Panc1 (cell line): ENCODE results near the gene ZCCHC3. TPM values are rescaled to one million over a fixed set of nuclear protein-coding genes. Genes with fewer than 3 reads are reported as not detected.
A peak's percentile ranks its signal among the peaks of the same experiment; 100 is the strongest.

ENCODE experiments used
- ATAC-seq: fragments of 200-7000 bp; cut with Tn5 transposase; 2 replicates; pipeline ENCODE4 v1.9.1; 2020; ENCODE audit warnings: mild to moderate bottlenecking, moderate library complexity
- BruUV-seq: library from RNA; stranded (reverse); fragments of 400-500 nt; replicated peaks from 2 replicates; lab custom pipeline; 2021; lab: Mats Ljungman, UMichigan
- CTCF ChIA-PET: fragments of 300-600 bp; sonication (Branson Sonifier 250); formaldehyde crosslinking; loops from one replicate; lab custom pipeline; 2022; ENCODE audit warnings: antibody characterized with exemption; lab: Charles Lee
- POLR2A ChIA-PET: fragments of 300-600 bp; sonication (Branson Sonifier 250); formaldehyde crosslinking; loops from one replicate; lab custom pipeline; 2022; ENCODE audit warnings: antibody characterized with exemption; lab: Charles Lee
- DNase-seq: peaks from one replicate; pipeline ENCODE4 v3.0.0-alpha.2; 2010; ENCODE audit warnings: low read depth, low spot score
- H3K27ac ChIP-seq: 2 replicates; pipeline ENCODE4 v1.5.1; 2011; ENCODE audit warnings: mild to moderate bottlenecking, low read length, inconsistent platforms
- H3K27me3 ChIP-seq: fragments of 200-500 bp; sonication (Bioruptor generic); 2 replicates; pipeline ENCODE4 v1.6.0; 2014; ENCODE audit warnings: low read length, inconsistent platforms; ENCODE audit not compliant: control insufficient read depth, insufficient read depth
- H3K36me3 ChIP-seq: fragments of 200-500 bp; sonication (Bioruptor generic); 2 replicates; pipeline ENCODE4 v1.5.1; 2014; ENCODE audit warnings: inconsistent platforms, mild to moderate bottlenecking, low read length, moderate library complexity; ENCODE audit not compliant: control insufficient read depth, insufficient read depth
- H3K4me1 ChIP-seq: 2 replicates; pipeline ENCODE4 v1.5.1; 2011; ENCODE audit warnings: inconsistent platforms, mild to moderate bottlenecking, low read length, moderate library complexity; ENCODE audit not compliant: control insufficient read depth, insufficient read depth
- H3K4me3 ChIP-seq, 2 experiments: 2 replicates each; pipeline ENCODE4 v1.5.1; 2011 to 2012; ENCODE audit warnings: low read depth in 2 of 2, low read length in 2 of 2, mild to moderate bottlenecking in 2 of 2, inconsistent platforms in 1 of 2, moderate library complexity in 1 of 2
- H3K9me3 ChIP-seq: fragments of 200-500 bp; sonication (Bioruptor generic); 2 replicates; pipeline ENCODE4 v1.5.1; 2014; ENCODE audit warnings: low read depth, mild to moderate bottlenecking, inconsistent platforms, low read length, moderate library complexity; ENCODE audit not compliant: control insufficient read depth, insufficient read depth
- POLR2AphosphoS5 ChIP-seq: IDR thresholded peaks from 2 replicates; pipeline ENCODE4 v1.6.1; 2012; ENCODE audit warnings: mild to moderate bottlenecking, low read depth, low read length, moderate library complexity
- SIN3A ChIP-seq: IDR thresholded peaks from 2 replicates; pipeline ENCODE4 v1.6.1; 2012; ENCODE audit warnings: low read depth, mild to moderate bottlenecking, low read length, moderate library complexity, borderline replicate concordance; ENCODE audit not compliant: insufficient read depth
- TCF7L2 ChIP-seq: IDR thresholded peaks from 2 replicates; pipeline ENCODE4 v1.6.1; 2011; ENCODE audit warnings: mild to moderate bottlenecking, low read depth, low read length, inconsistent platforms
- in situ Hi-C: cut with HindIII; loops from 2 replicates; pipeline ENCODE4 v1.10.0; 2016; ENCODE audit warnings: low sequenced_read_pairs, low pct_unique_long_range_greater_than_20kb
- intact Hi-C: fragments of 100-400 bp; cut with micrococcal nuclease; formaldehyde crosslinking; loops from one replicate; pipeline ENCODE4 v1.10.0; 2022; ENCODE audit not compliant: unreplicated experiment
- total RNA-seq: library from RNA; stranded (reverse); gene quantifications from one replicate; pipeline ENCODE4 v1.2.1, GENCODE V29; 2021; ENCODE audit not compliant: unreplicated experiment
- TF ChIP-seq, protein P1 (sequence below), 2 experiments: IDR thresholded peaks; 2 replicates each; pipeline ENCODE4 v1.6.1; 2011 to 2012; ENCODE audit warnings: low read depth in 2 of 2, control low read depth in 1 of 2, low read length in 1 of 2, mild to moderate bottlenecking in 1 of 2, moderate library complexity in 1 of 2; ENCODE audit not compliant: insufficient read depth in 1 of 2
- TF ChIP-seq, protein P2 (sequence below): fragments of 450-650 bp; IDR thresholded peaks from 2 replicates; pipeline ENCODE4 v1.5.1; 2017; ENCODE audit warnings: mild to moderate bottlenecking

Gene ZCCHC3
- total RNA-seq, 1 experiment from 2014 or later = 18.9 TPM

DNA sequence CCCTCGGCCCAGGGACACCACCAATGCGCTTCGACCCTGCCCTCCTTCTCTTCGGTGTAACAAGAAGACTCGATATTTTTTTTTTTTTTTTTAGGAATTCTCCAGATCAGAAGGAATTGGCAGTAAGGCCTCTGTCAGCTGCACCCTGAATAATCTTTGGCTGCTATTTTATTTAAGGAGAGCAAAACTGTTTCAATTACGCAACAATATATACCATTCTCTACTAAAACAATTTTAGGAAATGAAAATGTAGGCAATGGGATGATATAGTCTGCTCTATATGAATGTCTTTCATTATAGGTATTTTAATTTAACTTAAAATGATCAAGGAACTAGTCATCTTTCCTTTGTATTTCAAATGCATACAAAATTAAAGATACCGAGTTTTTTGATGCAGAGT is 13.3 kb downstream of the ZCCHC3 start:
- ChIA-PET CTCF (interaction anchor here (0.7 to 1.1 kb wide), 3 partner anchors 14 to 33 kb away, joined by 3 to 6 read pairs (median 4); no protein-coding TSS in a partner anchor), POLR2A (interaction anchor here (0.7 kb wide), 1 partner anchor 13 kb away, joined by 7 read pairs; no protein-coding TSS in a partner anchor)
- H3K27ac ChIP-seq = peak overlapping the region; percentile 57; the same call in 1 of the 2 replicates
- BruUV-seq = no TSS peak
- ATAC-seq (no peak), DNase-seq (no peak)
- in situ Hi-C loops = no loop called here
- H3K4me3 ChIP-seq = peak overlapping the region; percentile 39 to 65
- H3K27me3 ChIP-seq = no peaks in the 10 kb centered on the region
- peaks cover 12% of the 10 kb centered on the region for H3K4me1 ChIP-seq
- intact Hi-C loops = no loop called here
- H3K36me3 ChIP-seq = no peaks in the 10 kb centered on the region
- TF ChIP-seq, protein P1, sequence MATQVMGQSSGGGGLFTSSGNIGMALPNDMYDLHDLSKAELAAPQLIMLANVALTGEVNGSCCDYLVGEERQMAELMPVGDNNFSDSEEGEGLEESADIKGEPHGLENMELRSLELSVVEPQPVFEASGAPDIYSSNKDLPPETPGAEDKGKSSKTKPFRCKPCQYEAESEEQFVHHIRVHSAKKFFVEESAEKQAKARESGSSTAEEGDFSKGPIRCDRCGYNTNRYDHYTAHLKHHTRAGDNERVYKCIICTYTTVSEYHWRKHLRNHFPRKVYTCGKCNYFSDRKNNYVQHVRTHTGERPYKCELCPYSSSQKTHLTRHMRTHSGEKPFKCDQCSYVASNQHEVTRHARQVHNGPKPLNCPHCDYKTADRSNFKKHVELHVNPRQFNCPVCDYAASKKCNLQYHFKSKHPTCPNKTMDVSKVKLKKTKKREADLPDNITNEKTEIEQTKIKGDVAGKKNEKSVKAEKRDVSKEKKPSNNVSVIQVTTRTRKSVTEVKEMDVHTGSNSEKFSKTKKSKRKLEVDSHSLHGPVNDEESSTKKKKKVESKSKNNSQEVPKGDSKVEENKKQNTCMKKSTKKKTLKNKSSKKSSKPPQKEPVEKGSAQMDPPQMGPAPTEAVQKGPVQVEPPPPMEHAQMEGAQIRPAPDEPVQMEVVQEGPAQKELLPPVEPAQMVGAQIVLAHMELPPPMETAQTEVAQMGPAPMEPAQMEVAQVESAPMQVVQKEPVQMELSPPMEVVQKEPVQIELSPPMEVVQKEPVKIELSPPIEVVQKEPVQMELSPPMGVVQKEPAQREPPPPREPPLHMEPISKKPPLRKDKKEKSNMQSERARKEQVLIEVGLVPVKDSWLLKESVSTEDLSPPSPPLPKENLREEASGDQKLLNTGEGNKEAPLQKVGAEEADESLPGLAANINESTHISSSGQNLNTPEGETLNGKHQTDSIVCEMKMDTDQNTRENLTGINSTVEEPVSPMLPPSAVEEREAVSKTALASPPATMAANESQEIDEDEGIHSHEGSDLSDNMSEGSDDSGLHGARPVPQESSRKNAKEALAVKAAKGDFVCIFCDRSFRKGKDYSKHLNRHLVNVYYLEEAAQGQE (IDR thresholded peaks at IDR 0.05; ENCODE audit: insufficient read depth in 1 of 2, low read depth in 2 of 2, low read length in 1 of 2) = no peak
- no peak for TF ChIP-seq TCF7L2
- TF ChIP-seq, protein P2, sequence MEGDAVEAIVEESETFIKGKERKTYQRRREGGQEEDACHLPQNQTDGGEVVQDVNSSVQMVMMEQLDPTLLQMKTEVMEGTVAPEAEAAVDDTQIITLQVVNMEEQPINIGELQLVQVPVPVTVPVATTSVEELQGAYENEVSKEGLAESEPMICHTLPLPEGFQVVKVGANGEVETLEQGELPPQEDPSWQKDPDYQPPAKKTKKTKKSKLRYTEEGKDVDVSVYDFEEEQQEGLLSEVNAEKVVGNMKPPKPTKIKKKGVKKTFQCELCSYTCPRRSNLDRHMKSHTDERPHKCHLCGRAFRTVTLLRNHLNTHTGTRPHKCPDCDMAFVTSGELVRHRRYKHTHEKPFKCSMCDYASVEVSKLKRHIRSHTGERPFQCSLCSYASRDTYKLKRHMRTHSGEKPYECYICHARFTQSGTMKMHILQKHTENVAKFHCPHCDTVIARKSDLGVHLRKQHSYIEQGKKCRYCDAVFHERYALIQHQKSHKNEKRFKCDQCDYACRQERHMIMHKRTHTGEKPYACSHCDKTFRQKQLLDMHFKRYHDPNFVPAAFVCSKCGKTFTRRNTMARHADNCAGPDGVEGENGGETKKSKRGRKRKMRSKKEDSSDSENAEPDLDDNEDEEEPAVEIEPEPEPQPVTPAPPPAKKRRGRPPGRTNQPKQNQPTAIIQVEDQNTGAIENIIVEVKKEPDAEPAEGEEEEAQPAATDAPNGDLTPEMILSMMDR = no peak
- no peak for TF ChIP-seq SIN3A
- no peak for TF ChIP-seq POLR2AphosphoS5
- no peaks in the 10 kb centered on the region for H3K9me3 ChIP-seq

DNA sequence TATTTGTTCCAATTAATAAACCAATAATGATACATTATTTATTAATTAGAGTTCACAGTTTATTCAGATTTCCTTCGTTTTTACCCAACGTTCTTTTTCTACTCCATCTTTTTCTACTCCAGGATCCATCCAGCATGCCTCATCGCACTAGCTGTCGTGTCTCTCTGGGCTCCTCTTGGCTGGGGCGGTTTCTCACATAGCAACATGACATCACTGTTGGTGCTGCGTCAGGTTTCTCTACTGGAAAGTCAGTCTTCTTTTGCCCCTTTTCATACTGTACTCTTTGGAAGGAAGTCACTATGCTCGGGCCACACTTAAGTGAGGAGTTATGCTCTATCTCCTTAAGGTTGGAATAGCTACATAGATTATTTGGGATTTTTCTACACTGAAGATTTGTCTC is 14.2 kb downstream of the ZCCHC3 start:
- POLR2A ChIA-PET = interaction anchor here (0.6 kb wide), 2 partner anchors 8 to 17 kb away, joined by 3 to 9 read pairs; no protein-coding TSS in a partner anchor
- Histone ChIP-seq H3K27me3 (no peaks in the 10 kb centered on the region), H3K4me1 (peaks cover 12% of the 10 kb centered on the region), H3K36me3 (no peaks in the 10 kb centered on the region), H3K27ac (no peak overlapping the region), H3K9me3 (no peaks in the 10 kb centered on the region), H3K4me3 (no peak overlapping the region)
- in situ Hi-C loops (no loop called here), intact Hi-C loops (no loop called here)
- no TSS peak for BruUV-seq
- ATAC-seq = no peak
- CTCF ChIA-PET = no interaction called here
- no peak for DNase-seq
- TF ChIP-seq POLR2AphosphoS5 (no peak), SIN3A (no peak), TCF7L2 (no peak)
- TF ChIP-seq, protein P2 = no peak
- TF ChIP-seq, protein P1 (IDR thresholded peaks at IDR 0.05; ENCODE audit: insufficient read depth in 1 of 2, low read depth in 2 of 2, low read length in 1 of 2) = no peak
